ENCODE data around the gene WDR12.
A peak's percentile ranks its signal among the peaks of the same experiment; 100 is the strongest.
"Not testable (repeated sequence)": the region's sequence is repeated elsewhere in the genome, so short reads cannot be mapped to it uniquely, and the experiment has no call there.

Gene WDR12

GRCh38 chr2:202911512-202912341, at the start of gene WDR12, which contains the start of gene CARF:
Gene WDR12 (minus strand): TSS chr2:202911673. CDS start chr2:202911476, 197 bp downstream.
Gene CARF (plus strand): TSS chr2:202912275. CDS start chr2:202941903, 29,628 bp downstream.
- peak; percentile 91 for DNase-seq (ENCODE audit: low spot score)

GRCh38 chr2:202960524-202960923, 49.1 kb upstream of the WDR12 start:
- no peak for DNase-seq (ENCODE audit: low spot score)

DNA sequence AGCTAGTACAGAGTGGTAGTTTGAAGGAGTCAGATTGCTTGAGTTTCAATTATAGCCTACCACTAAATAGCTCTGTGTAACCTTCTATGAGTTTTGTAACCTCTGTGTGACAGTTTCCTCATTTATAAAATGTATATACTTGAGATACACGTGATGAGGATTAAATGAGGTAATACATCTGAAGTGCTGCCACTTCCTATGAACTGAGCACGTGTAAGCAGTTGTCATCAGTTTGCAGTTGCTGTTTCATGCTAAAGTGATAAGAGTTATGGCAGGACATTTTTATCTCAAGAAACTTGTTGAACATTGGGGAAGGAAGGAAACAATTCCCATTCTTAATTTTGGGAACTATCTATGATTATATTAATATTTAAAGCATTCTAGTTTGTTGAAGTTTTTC, 39.1 kb upstream of the WDR12 start:
- no peak for DNase-seq (ENCODE audit: low spot score)

DNA sequence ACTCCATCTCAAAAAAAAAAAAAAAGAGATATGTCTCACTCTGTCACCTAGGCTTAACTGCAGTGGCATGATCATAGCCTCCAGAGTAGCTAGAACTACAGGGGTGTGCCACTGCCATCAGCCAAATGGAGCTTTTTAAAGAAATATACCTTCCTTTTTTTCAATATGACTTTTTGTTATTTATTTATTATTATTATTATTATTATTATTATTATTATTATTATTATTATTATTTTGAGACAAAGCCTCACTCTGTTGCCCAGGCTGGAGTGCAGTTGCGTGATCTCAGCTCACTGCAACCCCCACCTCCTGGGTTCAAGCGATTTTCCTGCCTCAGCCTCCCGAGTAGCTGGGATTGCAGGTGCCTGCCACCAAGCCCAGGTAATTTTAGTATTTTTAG, 37.9 kb upstream of the WDR12 start:
- DNase-seq (ENCODE audit: low spot score): not testable (repeated sequence)

- no peak for DNase-seq (ENCODE audit: low spot score)
Measured at GRCh38 chr2:202945497-202945896, 34.0 kb upstream of the WDR12 start.

DNA sequence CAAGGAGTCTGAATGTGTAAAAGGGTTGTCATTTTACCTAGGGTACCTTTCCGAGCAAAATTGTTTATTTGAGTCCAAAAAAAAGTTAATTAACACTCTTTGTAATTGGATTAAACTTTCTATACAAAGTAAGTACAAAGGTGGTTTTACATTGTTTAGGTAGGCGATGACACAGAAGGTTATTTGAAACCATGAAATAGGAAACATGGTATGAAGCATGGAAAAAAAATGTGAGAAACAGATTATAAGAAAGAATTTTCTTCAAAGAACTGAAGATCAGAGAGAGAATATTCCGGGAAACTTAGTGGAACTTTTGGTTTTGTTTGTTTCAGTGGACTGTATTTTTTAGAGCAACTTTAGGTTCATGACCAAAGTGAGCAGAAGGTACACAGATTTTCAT, 33.3 kb upstream of the WDR12 start:
- DNase-seq (ENCODE audit: low spot score): no peak

- DNase-seq (ENCODE audit: low spot score): no peak
Measured at GRCh38 chr2:202944408-202944807, 32.9 kb upstream of the WDR12 start.

DNA sequence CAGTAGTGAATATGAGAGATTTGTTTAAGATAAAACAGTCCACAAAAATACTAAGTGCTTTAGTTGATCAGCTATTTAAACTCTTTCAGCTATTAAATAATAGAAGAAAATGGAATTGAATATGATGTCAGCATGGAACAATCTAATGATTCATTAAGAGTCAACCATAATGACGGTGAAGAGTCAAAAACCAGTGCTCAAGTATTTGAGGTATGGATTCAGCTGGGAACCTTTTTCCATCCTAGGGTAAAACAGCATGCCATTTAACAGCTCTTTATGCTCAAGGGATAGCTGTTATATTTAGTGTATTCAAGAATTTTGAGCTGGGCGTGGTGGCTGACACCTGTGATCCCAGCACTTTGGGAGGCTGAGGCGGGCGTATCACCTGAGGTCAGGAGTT, 30.3 kb upstream of the WDR12 start:
- no peak for DNase-seq (ENCODE audit: low spot score)

DNA sequence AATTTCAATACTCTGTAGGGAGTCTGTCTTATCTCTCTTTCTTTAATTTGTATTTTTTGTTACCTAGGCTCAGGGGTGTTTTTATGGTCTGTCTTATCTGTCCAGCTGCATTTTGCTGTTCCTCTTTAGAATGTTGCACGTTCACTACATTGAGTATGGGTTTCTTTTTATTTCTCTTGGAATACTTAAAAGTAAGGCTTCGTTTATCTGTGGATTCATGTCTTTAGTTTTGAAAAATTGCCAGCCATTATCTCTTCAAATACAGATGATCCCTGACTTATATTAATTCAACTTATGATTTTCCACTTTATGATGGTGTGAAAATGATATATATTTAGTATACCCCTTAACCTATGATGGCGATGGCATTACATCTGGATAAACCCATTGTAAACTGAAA, 27.5 kb upstream of the WDR12 start:
- DNase-seq (ENCODE audit: low spot score): no peak

GRCh38 chr2:202934456-202934855, 23.0 kb upstream of the WDR12 start:
- DNase-seq (ENCODE audit: low spot score): no peak

DNA sequence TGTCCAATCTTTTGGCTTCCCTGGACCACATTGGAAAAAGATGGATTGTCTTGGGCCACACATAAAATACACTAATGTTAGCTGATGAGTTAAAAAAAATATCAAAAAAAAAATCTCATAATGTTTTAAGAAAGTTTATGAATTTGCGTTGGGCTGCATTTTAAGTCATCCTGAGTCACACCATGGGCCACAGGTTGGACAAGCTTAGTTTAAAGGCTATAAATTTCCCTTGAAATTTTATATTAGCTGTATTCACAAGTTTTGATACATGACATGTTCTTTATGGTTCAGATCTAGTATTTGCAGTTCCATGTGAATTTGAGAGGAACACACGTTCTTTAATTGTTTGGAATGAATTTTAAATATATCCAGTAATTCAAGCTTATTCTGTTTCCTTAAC, 22.5 kb upstream of the WDR12 start:
- DNase-seq (ENCODE audit: low spot score): no peak

DNA sequence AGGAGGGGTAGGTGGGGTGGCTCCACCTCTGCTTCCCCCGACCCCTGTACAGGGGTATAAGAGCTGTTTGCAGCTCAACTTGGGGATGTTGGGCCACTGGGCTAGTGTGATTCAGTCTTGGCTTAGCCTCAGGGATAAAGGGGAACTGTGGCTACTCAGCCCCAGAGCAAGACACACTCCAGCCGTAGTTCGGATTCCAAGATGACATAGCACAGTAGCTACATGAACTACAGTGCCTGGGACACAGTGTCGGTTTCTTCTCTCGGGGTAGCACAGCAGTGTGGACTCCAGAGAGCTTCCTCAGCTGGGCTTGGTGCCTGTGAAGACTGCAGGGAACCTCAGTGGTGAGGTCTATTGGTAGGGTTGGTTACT, 21.7 kb upstream of the WDR12 start:
- no peak for DNase-seq (ENCODE audit: low spot score)

- DNase-seq (ENCODE audit: low spot score): no peak
Measured at GRCh38 chr2:202932425-202933138, 21.1 kb upstream of the WDR12 start.

DNA sequence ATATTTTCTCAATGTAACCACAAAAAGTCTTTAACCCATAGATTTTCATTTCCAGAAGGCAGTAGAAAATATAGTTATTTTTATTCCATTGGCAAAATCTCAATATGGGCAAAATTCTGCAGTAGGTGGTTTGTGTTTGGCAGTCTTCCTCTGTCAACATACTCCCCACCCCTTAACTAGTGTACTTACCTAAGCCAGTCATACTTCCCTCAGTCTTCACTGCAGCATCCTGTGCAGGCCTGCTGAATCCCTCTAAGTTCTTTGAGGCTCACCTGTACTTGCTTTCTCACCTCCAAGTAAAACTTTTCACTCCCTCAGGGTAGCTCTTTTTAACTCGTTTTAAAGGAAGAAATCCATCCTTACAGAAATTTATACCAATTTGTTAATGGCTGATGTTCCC, 7.4 kb upstream of the WDR12 start:
- DNase-seq (ENCODE audit: low spot score): no peak

- DNase-seq (ENCODE audit: low spot score): not testable (repeated sequence)
Measured at GRCh38 chr2:202912342-202913201, 1.1 kb upstream of the WDR12 start.

GRCh38 chr2:202911203-202911511, 316 bp downstream of the WDR12 start:
- no peak for DNase-seq (ENCODE audit: low spot score)

- no peak for DNase-seq (ENCODE audit: low spot score)
Measured at GRCh38 chr2:202910698-202911097, 775 bp downstream of the WDR12 start.

GRCh38 chr2:202910250-202910649, 1.2 kb downstream of the WDR12 start:
- DNase-seq (ENCODE audit: low spot score): not testable (repeated sequence)

- DNase-seq (ENCODE audit: low spot score): no peak
Measured at GRCh38 chr2:202909394-202910192, 1.9 kb downstream of the WDR12 start.

DNA sequence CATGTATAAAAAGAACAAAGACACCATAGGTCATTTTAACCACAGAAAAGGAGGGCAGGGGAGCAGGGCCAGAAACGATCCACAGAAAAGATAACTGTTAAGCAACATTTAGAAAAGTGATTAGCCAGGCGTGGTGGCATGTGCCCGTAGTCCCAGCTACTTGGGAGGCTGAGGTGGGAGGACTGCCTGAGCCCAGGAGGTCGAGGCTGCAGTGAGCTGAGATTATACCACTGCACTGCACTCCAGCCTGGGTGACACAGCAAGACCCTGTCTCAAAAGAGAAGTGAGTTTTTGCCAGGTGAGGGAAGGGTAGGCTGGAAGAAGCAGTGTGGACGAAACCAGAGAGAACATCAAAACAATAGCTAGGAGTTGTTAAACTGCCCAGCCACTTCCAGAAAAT, 3.3 kb downstream of the WDR12 start:
- DNase-seq (ENCODE audit: low spot score): no peak

DNA sequence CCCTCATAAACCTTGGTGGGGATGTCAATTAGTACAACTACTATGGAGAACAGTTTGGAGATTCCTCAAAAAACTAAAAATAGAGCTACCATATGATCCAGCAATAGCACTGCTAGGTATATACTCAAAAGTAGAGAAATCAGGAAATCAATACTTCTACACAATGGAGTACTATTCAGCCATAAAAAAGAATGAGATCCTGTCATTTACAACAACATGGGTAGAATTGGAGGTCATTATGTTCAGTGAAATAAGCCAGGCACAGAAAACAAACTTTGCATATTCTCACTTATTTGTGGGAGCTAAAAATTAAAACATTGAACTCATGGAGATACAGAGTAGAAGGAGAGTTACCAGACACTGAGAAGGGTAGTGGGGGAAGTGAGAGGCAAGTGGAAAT, 6.0 kb downstream of the WDR12 start:
- DNase-seq (ENCODE audit: low spot score): not testable (repeated sequence)

- DNase-seq (ENCODE audit: low spot score): no peak
Measured at GRCh38 chr2:202885190-202885589, 26.3 kb downstream of the WDR12 start.

Measured in LoVo (cell line).